Sigmoid colon (tissue), 7 donors: ENCODE measurements around the gene EDDM13. TPM values are rescaled to one million over a fixed set of nuclear protein-coding genes. Genes with fewer than 3 reads are reported as not detected.

Experiments used
- DNase-seq: peaks from one replicate; pipeline ENCODE4 v3.0.0-alpha.2; 2019
- H3K27ac ChIP-seq, 4 donors: fragments of 200-600 bp; sonication (generic); one replicate each; pipeline ENCODE4 v1.5.1; 2016 to 2019; ENCODE audit warnings: mild to moderate bottlenecking in 1 of 4
- H3K27me3 ChIP-seq, 3 donors: fragments of 200-600 bp; sonication (generic); one replicate each; pipeline ENCODE4 v1.5.1; 2019; ENCODE audit warnings: mild to moderate bottlenecking in 1 of 3
- H3K36me3 ChIP-seq, 4 donors: fragments of 200-600 bp; sonication (generic); one replicate each; pipeline ENCODE4 v1.5.1; 2016 to 2019
- H3K4me1 ChIP-seq, 4 donors: fragments of 200-600 bp; sonication (generic); one replicate each; pipeline ENCODE4 v1.5.1; 2017 to 2019
- H3K4me3 ChIP-seq, 4 donors: fragments of 200-600 bp; sonication (generic); one replicate each; pipeline ENCODE4 v1.5.1; 2017 to 2019; ENCODE audit warnings: mild to moderate bottlenecking in 2 of 4, moderate library complexity in 1 of 4
- H3K9me3 ChIP-seq, 4 donors: fragments of 200-600 bp in 3 of 4; sonication (generic) in 3 of 4; one replicate each; pipeline versions ENCODE4 v1.5.1 to v1.6.1; 2013 to 2019
- EP300 ChIP-seq, 4 donors: sonication (generic); formaldehyde crosslinking; IDR thresholded peaks; one replicate each; pipeline ENCODE4 v1.6.1; 2017; ENCODE audit warnings: antibody characterized with exemption in 4 of 4
- POLR2A ChIP-seq, 2 donors: fragments of 450-650 bp; IDR thresholded peaks; one replicate each; pipeline ENCODE4 v1.6.1; 2016; ENCODE audit warnings: antibody characterized with exemption in 2 of 2, mild to moderate bottlenecking in 2 of 2, moderate library complexity in 2 of 2
- POLR2AphosphoS5 ChIP-seq, 4 donors: sonication (generic); formaldehyde crosslinking; IDR thresholded peaks; one replicate each; pipeline ENCODE4 v1.6.1; 2017; ENCODE audit warnings: antibody characterized with exemption in 4 of 4
- WGBS, 2 donors: extraction: QIAGEN DNeasy Blood & Tissue Kit; methylation state at CpG; one replicate each; pipeline ENCODE4 v1.1.7; 2013; 5-methylcytosine and 5-hydroxymethylcytosine counted together
- intact Hi-C: fragments of 100-400 bp; cut with DNase I; formaldehyde crosslinking; loops from one replicate; pipeline ENCODE4 v1.15.1; 2023
- polyA plus RNA-seq, 3 donors: library from polyadenylated mRNA; stranded (reverse); fragments of 200-250 nt; gene quantifications; one replicate each; pipeline ENCODE4 v1.2.3, GENCODE V29; 2013
- total RNA-seq, 4 donors: library from RNA; depleted of rRNA; stranded (reverse); fragments of >200 nt; gene quantifications; one replicate each; pipeline ENCODE4 v1.1.0, GENCODE V29; 2016
- TF ChIP-seq, protein P1 (sequence below), 4 experiments: fragments of 450-650 bp in 3 of 4; fragments of 200-600 bp in 1 of 4; IDR thresholded peaks; one replicate each; pipeline ENCODE4 v1.5.1; 2016 to 2019; ENCODE audit warnings: antibody characterized with exemption in 4 of 4, mild to moderate bottlenecking in 3 of 4, moderate library complexity in 2 of 4
- donor health status: healthy with polysubstance abuse.
- donor health status: Bipolar disorder and iron deficiency.
- donor health status: healthy.

EDDM13 gene
- total and polyA plus RNA-seq, 7 donors: 0.32 to 10.8 TPM; not detected in 5

DNA sequence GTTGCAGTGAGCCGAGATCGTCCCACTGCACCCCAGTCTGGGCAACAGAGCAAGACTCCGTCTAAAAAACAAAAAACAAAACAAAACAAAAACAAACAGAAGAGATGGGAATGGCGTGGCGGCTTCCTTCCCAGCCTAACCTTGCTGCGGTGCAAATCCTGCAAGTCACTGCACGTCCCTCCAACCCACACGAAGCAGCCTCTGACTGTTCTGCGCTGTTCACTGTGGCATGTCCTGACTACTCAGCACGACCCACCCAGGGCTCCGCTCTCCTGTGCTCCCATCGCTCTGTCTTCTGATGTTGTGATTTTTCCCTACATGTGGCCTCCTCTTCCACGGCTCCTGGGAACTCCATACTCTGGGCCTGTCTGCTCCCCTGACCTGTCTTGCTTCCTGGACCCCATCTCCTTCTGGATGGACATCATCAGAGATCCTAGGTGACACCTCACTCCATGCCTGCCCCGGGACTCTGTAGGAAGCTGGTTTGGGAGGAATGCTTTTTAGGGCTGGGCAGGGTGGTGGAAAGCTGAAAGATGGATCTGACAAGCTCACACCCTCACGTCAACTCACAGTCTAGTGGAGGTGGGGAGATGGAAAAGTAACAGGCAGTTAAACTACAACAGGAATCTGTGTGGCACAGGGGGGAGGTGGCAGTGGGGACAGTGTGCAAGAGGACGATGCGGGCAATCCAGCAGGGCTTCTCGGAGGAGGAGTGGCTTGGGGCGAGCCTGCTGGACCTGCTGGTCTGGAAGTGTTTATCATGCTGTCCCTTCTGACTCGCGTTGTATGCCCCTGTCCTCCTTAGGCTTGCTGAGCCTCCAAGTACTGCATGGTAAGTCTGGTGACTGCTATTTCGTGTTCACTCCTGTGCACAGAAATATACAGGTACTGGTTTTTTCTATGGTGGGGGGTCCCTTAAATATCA lies 23.2 kb downstream of the EDDM13 start:
- intact Hi-C loops: no loop called here
- H3K27ac ChIP-seq: no peak overlapping the region
- H3K9me3 ChIP-seq: no peaks in the 10 kb centered on the region
- no peaks in the 10 kb centered on the region for H3K4me1 ChIP-seq
- peaks cover 0 to 23% (median 2%) of the 10 kb centered on the region in 4 donors for H3K36me3 ChIP-seq
- no peak for DNase-seq
- no peaks in the 10 kb centered on the region for H3K27me3 ChIP-seq
- H3K4me3 ChIP-seq: no peak overlapping the region
- TF ChIP-seq EP300 (IDR thresholded peaks at IDR 0.05) (no peak), POLR2A (IDR thresholded peaks at IDR 0.05) (no peak), POLR2AphosphoS5 (IDR thresholded peaks at IDR 0.05) (no peak)
- TF ChIP-seq, protein P1, sequence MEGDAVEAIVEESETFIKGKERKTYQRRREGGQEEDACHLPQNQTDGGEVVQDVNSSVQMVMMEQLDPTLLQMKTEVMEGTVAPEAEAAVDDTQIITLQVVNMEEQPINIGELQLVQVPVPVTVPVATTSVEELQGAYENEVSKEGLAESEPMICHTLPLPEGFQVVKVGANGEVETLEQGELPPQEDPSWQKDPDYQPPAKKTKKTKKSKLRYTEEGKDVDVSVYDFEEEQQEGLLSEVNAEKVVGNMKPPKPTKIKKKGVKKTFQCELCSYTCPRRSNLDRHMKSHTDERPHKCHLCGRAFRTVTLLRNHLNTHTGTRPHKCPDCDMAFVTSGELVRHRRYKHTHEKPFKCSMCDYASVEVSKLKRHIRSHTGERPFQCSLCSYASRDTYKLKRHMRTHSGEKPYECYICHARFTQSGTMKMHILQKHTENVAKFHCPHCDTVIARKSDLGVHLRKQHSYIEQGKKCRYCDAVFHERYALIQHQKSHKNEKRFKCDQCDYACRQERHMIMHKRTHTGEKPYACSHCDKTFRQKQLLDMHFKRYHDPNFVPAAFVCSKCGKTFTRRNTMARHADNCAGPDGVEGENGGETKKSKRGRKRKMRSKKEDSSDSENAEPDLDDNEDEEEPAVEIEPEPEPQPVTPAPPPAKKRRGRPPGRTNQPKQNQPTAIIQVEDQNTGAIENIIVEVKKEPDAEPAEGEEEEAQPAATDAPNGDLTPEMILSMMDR (IDR thresholded peaks at IDR 0.05): no peak
- WGBS, 2 donors: 97% methylated on average over 22 of the region's 22 CpGs

DNA sequence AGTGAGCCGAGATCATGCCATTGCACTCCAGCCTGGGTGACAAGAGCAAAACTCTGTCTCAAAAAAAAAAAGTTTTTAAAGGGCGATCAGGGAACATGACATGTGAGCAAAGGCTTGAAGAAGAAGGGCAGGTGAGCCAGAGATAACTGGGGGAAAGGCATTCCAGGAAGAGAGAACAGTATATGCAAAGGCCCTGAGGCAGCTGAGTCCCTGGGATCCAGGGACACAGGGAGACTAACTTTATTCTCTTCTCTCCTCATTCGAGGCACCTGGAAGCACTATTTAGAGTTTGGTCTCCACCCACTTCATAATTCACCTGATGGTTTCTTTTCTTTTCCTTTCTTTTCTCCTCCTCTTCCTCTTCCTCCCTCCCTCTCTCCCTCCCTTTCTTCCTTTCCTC lies 24.5 kb downstream of the EDDM13 start:
- H3K27ac ChIP-seq: no peak overlapping the region
- H3K27me3 ChIP-seq: no peaks in the 10 kb centered on the region
- WGBS, 2 donors: 89 to 91% methylated on average over 3 of the region's 3 CpGs
- DNase-seq: no peak
- TF ChIP-seq, protein P1 (IDR thresholded peaks at IDR 0.05): no peak
- TF ChIP-seq POLR2AphosphoS5 (IDR thresholded peaks at IDR 0.05) (no peak), POLR2A (IDR thresholded peaks at IDR 0.05) (no peak), EP300 (IDR thresholded peaks at IDR 0.05) (no peak)
- intact Hi-C loops: no loop called here
- peaks cover 0 to 23% (median 2%) of the 10 kb centered on the region in 4 donors for H3K36me3 ChIP-seq
- H3K9me3 ChIP-seq: no peaks in the 10 kb centered on the region
- no peak overlapping the region for H3K4me3 ChIP-seq
- no peaks in the 10 kb centered on the region for H3K4me1 ChIP-seq

DNA sequence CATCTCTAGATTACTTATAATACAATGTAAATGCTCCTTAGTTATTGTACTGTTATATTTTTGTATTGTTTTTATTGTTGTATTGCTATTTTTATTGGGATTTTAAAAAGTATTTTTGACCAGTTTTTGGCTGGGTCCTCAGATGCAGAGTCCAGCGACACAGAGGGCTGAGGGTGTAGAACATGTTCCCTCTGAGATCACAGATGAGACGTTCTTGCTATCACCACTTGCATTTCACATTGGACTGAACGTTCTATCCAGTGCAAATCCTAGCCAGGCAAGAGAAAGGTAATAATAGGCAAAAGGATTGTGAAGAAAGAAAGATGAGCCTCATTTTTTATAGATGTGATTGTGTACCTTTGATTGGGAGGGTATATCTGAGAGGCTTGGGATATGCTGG lies 27.1 kb downstream of the EDDM13 start:
- no peaks in the 10 kb centered on the region for H3K9me3 ChIP-seq
- WGBS, 2 donors: 87 to 94% methylated on average over 3 of the region's 3 CpGs
- H3K27me3 ChIP-seq: no peaks in the 10 kb centered on the region
- H3K27ac ChIP-seq: no peak overlapping the region
- TF ChIP-seq POLR2A (IDR thresholded peaks at IDR 0.05) (no peak), EP300 (IDR thresholded peaks at IDR 0.05) (no peak), POLR2AphosphoS5 (IDR thresholded peaks at IDR 0.05) (no peak)
- TF ChIP-seq, protein P1 (IDR thresholded peaks at IDR 0.05): no peak
- no peak for DNase-seq
- peaks cover 0 to 27% (median 2%) of the 10 kb centered on the region in 4 donors for H3K36me3 ChIP-seq
- no peak overlapping the region for H3K4me3 ChIP-seq
- intact Hi-C loops: no loop called here
- H3K4me1 ChIP-seq: no peaks in the 10 kb centered on the region

DNA sequence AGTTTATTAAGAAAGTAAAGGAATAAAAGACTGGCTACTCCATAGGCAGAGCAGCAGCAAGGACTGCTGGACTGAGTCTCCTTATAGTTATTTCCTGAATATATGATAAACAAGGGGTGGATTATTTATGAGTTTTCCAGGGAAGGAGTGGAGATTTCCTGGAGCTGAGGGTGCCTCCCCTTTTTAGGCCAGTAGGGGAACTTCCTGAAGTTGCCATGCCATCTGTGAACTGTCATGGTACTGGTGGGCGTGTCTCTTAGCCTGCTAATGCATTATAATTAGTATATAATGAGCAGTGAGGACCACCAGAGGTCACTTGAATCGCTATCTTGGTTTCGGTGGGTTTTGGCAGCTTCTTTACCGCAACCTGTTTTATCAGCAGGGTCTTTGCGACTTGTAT lies 28.6 kb downstream of the EDDM13 start:
- Histone ChIP-seq H3K4me1 (no peaks in the 10 kb centered on the region), H3K4me3 (no peak overlapping the region), H3K9me3 (no peaks in the 10 kb centered on the region), H3K36me3 (peaks cover 0 to 32% (median 0%) of the 10 kb centered on the region in 4 donors), H3K27me3 (no peaks in the 10 kb centered on the region), H3K27ac (no peak overlapping the region)
- intact Hi-C loops: no loop called here
- DNase-seq: no peak
- TF ChIP-seq POLR2AphosphoS5 (IDR thresholded peaks at IDR 0.05): no peak
- no peak for TF ChIP-seq EP300 (IDR thresholded peaks at IDR 0.05)
- TF ChIP-seq, protein P1 (IDR thresholded peaks at IDR 0.05): no peak
- TF ChIP-seq POLR2A (IDR thresholded peaks at IDR 0.05): no peak
- 84 to 93% methylated on average over 5 of the region's 5 CpGs for WGBS, 2 donors
